GM13977 (cell line): ENCODE results near the gene MS4A4E.

Experiments
- DNase-seq: peaks from one replicate; pipeline ENCODE4 v3.0.0; 2012; ENCODE audit warnings: low spot score
- CTCF ChIP-seq: IDR thresholded peaks from 2 replicates; pipeline ENCODE4 v1.5.1; 2012; ENCODE audit warnings: mild to moderate bottlenecking, control low read depth; ENCODE audit not compliant: insufficient read depth; ENCODE audit errors: extremely low read depth, missing control alignments
- in situ Hi-C: fragments of 300-500 bp; cut with MboI; formaldehyde crosslinking; loops from one replicate; pipeline ENCODE4 v1.12.0; 2022; ENCODE audit warnings: low sequenced_read_pairs, low pct_unique_long_range_greater_than_20kb, mixed read lengths, inconsistent platforms; ENCODE audit not compliant: unreplicated experiment

Gene MS4A4E

GRCh38 chr11:60165538-60165937 is 77.4 kb downstream of the MS4A4E start:
- in situ Hi-C loops, result no loop called here
- DNase-seq, result no peak
- TF ChIP-seq CTCF, result no peak

GRCh38 chr11:60164550-60165075 is 78.3 kb downstream of the MS4A4E start:
- in situ Hi-C loops, result no loop called here
- TF ChIP-seq CTCF, result no peak
- no peak for DNase-seq

- in situ Hi-C loops, result no loop called here
- no peak for TF ChIP-seq CTCF
- DNase-seq, result no peak
Observed at GRCh38 chr11:60161766-60162165, 81.2 kb downstream of the MS4A4E start.

- no peak for DNase-seq
- no peak for TF ChIP-seq CTCF
- in situ Hi-C loops, result no loop called here
Observed at GRCh38 chr11:60161107-60161506, 81.8 kb downstream of the MS4A4E start.

GRCh38 chr11:60159868-60160267 is 83.1 kb downstream of the MS4A4E start:
- no peak for DNase-seq
- in situ Hi-C loops, result no loop called here
- no peak for TF ChIP-seq CTCF

GRCh38 chr11:60159284-60159683 is 83.7 kb downstream of the MS4A4E start:
- no peak for TF ChIP-seq CTCF
- no peak for DNase-seq
- in situ Hi-C loops, result no loop called here

- in situ Hi-C loops, result no loop called here
- DNase-seq, result no peak
- no peak for TF ChIP-seq CTCF
Observed at GRCh38 chr11:60158636-60159035, 84.3 kb downstream of the MS4A4E start.
